ENCODE results near the gene RPGRIP1.
A peak's percentile ranks its signal among the peaks of the same experiment; 100 is the strongest.
"Not testable (repeated sequence)": the region's sequence is repeated elsewhere in the genome, so short reads cannot be mapped to it uniquely, and the experiment has no call there.

Gene RPGRIP1

GRCh38 chr14:21302013-21302835 lies 22.3 kb downstream of the RPGRIP1 start:
- no peak for DNase-seq

GRCh38 chr14:21302836-21303140 lies 22.9 kb downstream of the RPGRIP1 start:
- not testable (repeated sequence) for DNase-seq

- no peak for DNase-seq
These were observed 27.8 kb downstream of the RPGRIP1 start for GRCh38 chr14:21307637-21308036.

- DNase-seq = no peak
These were observed 28.2 kb downstream of the RPGRIP1 start for GRCh38 chr14:21308132-21308478.

- DNase-seq = peak; percentile 32 to 64 (median 44)
These were observed 28.8 kb downstream of the RPGRIP1 start for GRCh38 chr14:21308479-21309237.

- no peak for DNase-seq
These were observed 29.4 kb downstream of the RPGRIP1 start for GRCh38 chr14:21309238-21309636.

GRCh38 chr14:21309956-21310355 lies 30.1 kb downstream of the RPGRIP1 start:
- DNase-seq = no peak

GRCh38 chr14:21311614-21312013 lies 31.7 kb downstream of the RPGRIP1 start:
- DNase-seq = no peak

- DNase-seq = no peak
These were observed 33.6 kb downstream of the RPGRIP1 start for GRCh38 chr14:21313512-21313911.

- no peak for DNase-seq
These were observed 37.5 kb downstream of the RPGRIP1 start for GRCh38 chr14:21317398-21317797.

- no peak for DNase-seq
These were observed 41.0 kb downstream of the RPGRIP1 start for GRCh38 chr14:21320913-21321312.

- no peak for DNase-seq
These were observed 42.8 kb downstream of the RPGRIP1 start for GRCh38 chr14:21322716-21323115.

- no peak for DNase-seq
These were observed 47.1 kb downstream of the RPGRIP1 start for GRCh38 chr14:21326972-21327371.

All from activated CD4-positive, CD25-positive, alpha-beta regulatory T cell (primary cell).